ENCODE data around the gene DENND5B. TPM values are rescaled to one million over a fixed set of nuclear protein-coding genes. Genes with fewer than 3 reads are reported as not detected.

DENND5B gene
- total RNA-seq, 4 donors from 2014 or later = 1.6 to 9.7 (median 5.8) TPM

DNA sequence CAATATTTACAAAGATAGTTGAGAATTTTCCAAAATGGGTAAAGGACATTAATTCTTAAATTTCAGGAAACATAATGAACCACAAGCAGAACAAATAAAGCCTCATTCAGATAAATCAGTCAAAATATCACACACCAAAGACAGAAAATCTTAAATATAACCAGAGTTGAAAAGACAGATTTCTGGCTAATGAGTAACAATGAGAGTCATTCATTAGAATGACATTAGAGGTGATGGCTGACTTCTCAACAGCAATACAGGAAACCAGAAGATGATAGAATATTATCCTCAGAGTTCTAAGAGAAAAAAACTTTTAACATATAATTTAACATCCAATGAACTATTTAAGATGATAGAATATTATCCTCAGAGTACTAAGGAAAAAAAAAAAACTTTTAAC, 124.2 kb downstream of the DENND5B start:
- Histone ChIP-seq H3K36me3 (no peaks in the 10 kb centered on the region), H3K4me3 (no peak overlapping the region), H3K4me1 (no peaks in the 10 kb centered on the region), H3K27me3 (no peaks in the 10 kb centered on the region), H3K27ac (no peak overlapping the region), H3K9me3 (no peaks in the 10 kb centered on the region)
- TF ChIP-seq EP300 (IDR thresholded peaks at IDR 0.05) (no peak), POLR2A (IDR thresholded peaks at IDR 0.05) (no peak), POLR2AphosphoS5 (IDR thresholded peaks at IDR 0.05) (no peak)
- TF ChIP-seq, protein P1, sequence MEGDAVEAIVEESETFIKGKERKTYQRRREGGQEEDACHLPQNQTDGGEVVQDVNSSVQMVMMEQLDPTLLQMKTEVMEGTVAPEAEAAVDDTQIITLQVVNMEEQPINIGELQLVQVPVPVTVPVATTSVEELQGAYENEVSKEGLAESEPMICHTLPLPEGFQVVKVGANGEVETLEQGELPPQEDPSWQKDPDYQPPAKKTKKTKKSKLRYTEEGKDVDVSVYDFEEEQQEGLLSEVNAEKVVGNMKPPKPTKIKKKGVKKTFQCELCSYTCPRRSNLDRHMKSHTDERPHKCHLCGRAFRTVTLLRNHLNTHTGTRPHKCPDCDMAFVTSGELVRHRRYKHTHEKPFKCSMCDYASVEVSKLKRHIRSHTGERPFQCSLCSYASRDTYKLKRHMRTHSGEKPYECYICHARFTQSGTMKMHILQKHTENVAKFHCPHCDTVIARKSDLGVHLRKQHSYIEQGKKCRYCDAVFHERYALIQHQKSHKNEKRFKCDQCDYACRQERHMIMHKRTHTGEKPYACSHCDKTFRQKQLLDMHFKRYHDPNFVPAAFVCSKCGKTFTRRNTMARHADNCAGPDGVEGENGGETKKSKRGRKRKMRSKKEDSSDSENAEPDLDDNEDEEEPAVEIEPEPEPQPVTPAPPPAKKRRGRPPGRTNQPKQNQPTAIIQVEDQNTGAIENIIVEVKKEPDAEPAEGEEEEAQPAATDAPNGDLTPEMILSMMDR (IDR thresholded peaks at IDR 0.05) = no peak
- no peak for DNase-seq (ENCODE audit: low spot score in 2 of 2)

DNA sequence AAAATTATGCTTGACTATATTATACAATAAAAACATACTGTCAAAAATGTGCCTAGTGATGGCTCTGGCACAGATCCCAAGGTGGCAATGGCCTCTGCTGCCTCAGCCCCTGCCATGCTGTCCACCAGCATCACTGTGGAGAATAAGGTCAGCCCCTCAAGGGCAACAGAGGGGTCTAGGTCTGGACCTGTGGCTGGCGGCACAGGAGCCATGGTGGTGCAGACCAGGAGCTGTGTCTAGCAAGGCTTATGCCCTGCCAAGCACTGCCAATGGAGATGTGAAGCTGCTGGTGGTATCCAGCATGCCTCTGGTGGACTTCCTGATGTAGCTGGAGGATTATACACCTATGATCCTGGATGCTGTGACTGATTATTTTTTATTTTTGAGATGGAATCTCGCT, 125.9 kb downstream of the DENND5B start:
- Histone ChIP-seq H3K36me3 (no peaks in the 10 kb centered on the region), H3K27ac (no peak overlapping the region), H3K9me3 (no peaks in the 10 kb centered on the region), H3K4me1 (no peaks in the 10 kb centered on the region), H3K4me3 (no peak overlapping the region), H3K27me3 (no peaks in the 10 kb centered on the region)
- TF ChIP-seq POLR2AphosphoS5 (IDR thresholded peaks at IDR 0.05) (no peak), POLR2A (IDR thresholded peaks at IDR 0.05) (no peak), EP300 (IDR thresholded peaks at IDR 0.05) (no peak)
- TF ChIP-seq, protein P1 (IDR thresholded peaks at IDR 0.05) = no peak
- WGBS = 95% methylated on average over 2 of the region's 2 CpGs
- DNase-seq (ENCODE audit: low spot score in 2 of 2) = no peak

DNA sequence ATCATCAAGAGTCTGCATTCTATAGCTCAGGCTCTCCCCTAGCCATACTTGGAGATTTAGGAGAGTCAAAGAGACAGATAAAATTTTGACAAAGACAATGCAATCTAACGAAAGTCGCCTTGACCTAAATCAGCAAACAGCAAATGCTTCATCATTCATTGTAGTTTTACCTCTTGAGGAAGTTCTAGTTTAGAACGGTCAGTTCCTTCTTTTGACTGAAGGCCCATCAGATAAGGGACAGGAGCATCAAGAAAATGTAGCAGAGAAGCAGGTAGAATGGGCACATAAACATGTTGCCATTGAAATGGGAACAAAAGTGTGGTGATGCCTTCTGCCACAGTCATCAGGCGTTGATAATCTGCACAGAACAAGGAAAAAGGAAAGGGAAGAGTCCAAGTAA, 130.9 kb downstream of the DENND5B start:
- WGBS = 85% methylated on average over 4 of the region's 4 CpGs
- DNase-seq (ENCODE audit: low spot score in 2 of 2) = no peak
- Histone ChIP-seq H3K9me3 (no peaks in the 10 kb centered on the region), H3K27me3 (no peaks in the 10 kb centered on the region), H3K4me1 (no peaks in the 10 kb centered on the region), H3K27ac (no peak overlapping the region), H3K4me3 (no peak overlapping the region), H3K36me3 (no peaks in the 10 kb centered on the region)
- TF ChIP-seq POLR2A (IDR thresholded peaks at IDR 0.05) = no peak
- TF ChIP-seq, protein P1 (IDR thresholded peaks at IDR 0.05) = no peak
- TF ChIP-seq EP300 (IDR thresholded peaks at IDR 0.05) = no peak
- TF ChIP-seq POLR2AphosphoS5 (IDR thresholded peaks at IDR 0.05) = no peak

DNA sequence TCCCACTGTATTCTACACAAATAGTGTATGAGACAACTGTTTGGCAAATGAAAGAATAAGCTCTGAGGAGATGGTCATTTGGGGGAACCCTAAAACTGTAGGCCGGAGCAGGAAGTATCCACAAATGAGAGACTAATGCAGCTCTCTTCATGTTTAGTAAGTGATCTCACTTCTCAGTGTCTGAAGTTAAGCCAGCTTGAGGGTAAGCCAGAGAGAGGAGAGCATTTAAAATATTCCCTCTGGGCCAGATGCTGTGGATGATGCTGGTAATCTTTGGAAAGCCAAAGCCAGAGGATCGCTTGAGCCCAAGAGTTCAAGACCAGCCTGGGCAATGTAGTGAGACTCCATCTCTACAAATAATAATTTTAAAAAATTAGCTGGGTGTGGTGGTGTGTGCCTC, 134.4 kb downstream of the DENND5B start:
- no peaks in the 10 kb centered on the region for H3K4me1 ChIP-seq
- H3K27ac ChIP-seq = no peak overlapping the region
- no peaks in the 10 kb centered on the region for H3K9me3 ChIP-seq
- 96% methylated on average over 2 of the region's 2 CpGs for WGBS
- H3K36me3 ChIP-seq = no peaks in the 10 kb centered on the region
- H3K27me3 ChIP-seq = no peaks in the 10 kb centered on the region
- no peak overlapping the region for H3K4me3 ChIP-seq
- no peak for DNase-seq (ENCODE audit: low spot score in 2 of 2)
- no peak for TF ChIP-seq POLR2A (IDR thresholded peaks at IDR 0.05)
- no peak for TF ChIP-seq EP300 (IDR thresholded peaks at IDR 0.05)
- TF ChIP-seq POLR2AphosphoS5 (IDR thresholded peaks at IDR 0.05) = no peak
- TF ChIP-seq, protein P1 (IDR thresholded peaks at IDR 0.05) = no peak

DNA sequence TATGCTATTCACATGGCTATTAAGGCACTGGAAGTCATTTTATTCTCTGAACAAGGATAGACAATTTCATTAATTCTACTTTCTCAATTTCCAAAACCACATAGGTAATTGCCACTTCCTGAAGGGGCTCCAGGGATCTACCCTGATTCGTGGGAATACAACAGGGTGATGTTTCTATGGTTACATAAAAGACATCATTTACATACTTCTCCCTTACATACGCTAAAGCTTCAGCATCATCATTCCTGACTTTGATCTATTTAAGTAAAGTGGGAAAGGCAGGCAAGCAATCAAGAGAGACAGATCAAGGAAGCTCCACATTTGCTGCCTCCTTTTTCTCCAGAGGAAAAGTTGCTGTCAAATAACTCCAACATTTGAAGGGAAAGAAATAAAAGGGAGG, 146.2 kb downstream of the DENND5B start:
- TF ChIP-seq POLR2AphosphoS5 (IDR thresholded peaks at IDR 0.05) (no peak), POLR2A (IDR thresholded peaks at IDR 0.05) (no peak), EP300 (IDR thresholded peaks at IDR 0.05) (no peak)
- TF ChIP-seq, protein P1 (IDR thresholded peaks at IDR 0.05) = no peak
- Histone ChIP-seq H3K27me3 (no peaks in the 10 kb centered on the region), H3K27ac (no peak overlapping the region), H3K4me1 (no peaks in the 10 kb centered on the region), H3K9me3 (no peaks in the 10 kb centered on the region), H3K36me3 (no peaks in the 10 kb centered on the region), H3K4me3 (no peak overlapping the region)
- 59% methylated on average over 2 of the region's 2 CpGs for WGBS
- no peak for DNase-seq (ENCODE audit: low spot score in 2 of 2)

All from suprapubic skin (tissue), 4 donors.